Fibroblast of the aortic adventitia (primary cell): Measurements from ENCODE around the gene FRY. TPM values are rescaled to one million over a fixed set of nuclear protein-coding genes. Genes with fewer than 3 reads are reported as not detected.

Experiments
- DNase-seq: peaks from one replicate; pipeline ENCODE4 v3.0.0-alpha.2; 2010; ENCODE audit warnings: low read depth
- H3K4me3 ChIP-seq: 2 replicates; pipeline ENCODE4 v1.5.1; 2011; ENCODE audit warnings: low read depth, mild to moderate bottlenecking, control low read depth, low read length, moderate library complexity
- CTCF ChIP-seq: IDR thresholded peaks from 2 replicates; pipeline ENCODE4 v1.5.1; 2011; ENCODE audit warnings: mild to moderate bottlenecking, low read length, control low read depth, inconsistent platforms; ENCODE audit not compliant: insufficient read depth
- total RNA-seq: library from RNA; depleted of rRNA; stranded (reverse); fragments of >200 nt; gene quantifications from 2 replicates; pipeline ENCODE4 v1.2.3, GENCODE V29; 2012; ENCODE audit warnings: low replicate concordance

FRY gene
- total RNA-seq, 1 donor = 4.3 TPM

DNA sequence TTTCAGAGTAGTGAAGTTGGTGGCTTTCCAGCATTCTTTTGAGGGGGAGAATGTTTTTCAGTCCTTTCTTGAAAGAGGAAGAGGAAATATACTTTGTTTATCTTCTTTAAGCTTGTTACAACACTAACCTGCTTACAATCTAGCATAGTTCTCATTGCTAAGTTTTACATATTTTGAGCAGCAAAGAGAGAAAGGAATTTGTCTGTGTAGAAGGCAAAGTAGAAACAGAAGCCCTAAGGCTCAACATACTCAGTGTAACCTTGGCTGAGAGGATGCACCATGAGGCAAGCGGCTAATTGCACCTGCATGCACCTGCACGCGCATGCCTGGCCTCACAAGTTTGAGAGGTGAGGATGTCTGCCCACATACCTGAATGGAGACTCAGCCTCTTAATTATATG is 2.2 kb downstream of the FRY start:
- no peak for TF ChIP-seq CTCF
- DNase-seq = no peak
- H3K4me3 ChIP-seq = no peak overlapping the region

DNA sequence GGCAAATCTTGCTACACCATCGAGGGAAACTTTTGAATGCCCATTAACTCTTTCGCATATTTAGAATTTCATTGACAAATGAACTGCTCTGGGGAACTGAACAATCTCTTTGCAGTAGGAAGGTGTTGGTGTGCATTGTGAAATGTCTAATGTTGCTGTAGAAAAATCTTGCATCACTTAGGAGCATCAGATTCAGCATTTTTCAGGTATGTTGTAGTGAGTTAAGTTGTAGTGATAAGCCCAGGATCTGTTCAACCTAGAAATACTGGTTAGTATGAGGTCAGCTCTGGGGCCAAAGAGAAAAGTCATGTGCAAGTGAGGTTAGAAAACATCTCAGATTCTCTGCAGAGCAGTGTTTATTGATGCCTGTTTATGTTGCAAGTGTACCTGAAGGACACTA is 4.1 kb downstream of the FRY start:
- no peak for TF ChIP-seq CTCF
- H3K4me3 ChIP-seq = no peak overlapping the region
- DNase-seq = no peak

- TF ChIP-seq CTCF = no peak
- no peak for DNase-seq
- no peak overlapping the region for H3K4me3 ChIP-seq
Observed at GRCh38 chr13:32036126-32036695, 4.6 kb downstream of the FRY start.

- no peak for TF ChIP-seq CTCF
- H3K4me3 ChIP-seq = no peak overlapping the region
- no peak for DNase-seq
Observed at GRCh38 chr13:32036757-32037156, 5.2 kb downstream of the FRY start.

- TF ChIP-seq CTCF = no peak
- DNase-seq = no peak
- no peak overlapping the region for H3K4me3 ChIP-seq
Observed at GRCh38 chr13:32037471-32037870, 5.9 kb downstream of the FRY start.

DNA sequence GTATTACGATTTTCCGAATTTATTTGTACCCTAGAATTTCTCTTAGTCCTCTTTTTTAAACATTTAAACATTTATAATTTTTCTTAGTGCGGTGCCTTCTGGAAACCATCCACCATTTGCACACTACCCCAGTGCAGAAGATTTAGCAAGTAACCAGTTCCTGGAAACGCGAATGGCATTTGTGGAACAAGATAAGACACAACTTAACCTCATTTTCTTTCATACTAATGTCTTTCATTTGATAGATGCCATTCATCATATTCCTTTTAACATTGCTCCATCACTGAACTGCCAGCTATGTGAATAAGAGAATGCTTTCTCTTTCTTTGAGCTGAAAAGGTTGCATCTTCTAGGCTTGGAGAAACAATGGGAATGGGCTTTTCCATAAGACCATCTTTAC is 6.8 kb downstream of the FRY start:
- no peak for DNase-seq
- no peak overlapping the region for H3K4me3 ChIP-seq
- TF ChIP-seq CTCF = no peak

GRCh38 chr13:32039056-32039455 is 7.5 kb downstream of the FRY start:
- no peak for TF ChIP-seq CTCF
- DNase-seq = no peak
- no peak overlapping the region for H3K4me3 ChIP-seq
